T-helper 9 cell (primary cell): Measurements from ENCODE around the gene ATP2B3.

Experiments used
- DNase-seq: peaks from one replicate; pipeline ENCODE4 v3.0.0-alpha.2; 2020
- total RNA-seq, 2 donors: gene quantifications; one replicate each; lab custom pipeline; 2026; lab: John Stamatoyannopoulos, UW

ATP2B3 gene
- total RNA-seq: 0 reads per million in 2 donors

GRCh38 chrX:153517423-153517822, at the start of gene ATP2B3:
ATP2B3 (plus strand) TSS chrX:153517642; CDS start chrX:153536248, 18,606 bp downstream.
- no peak for DNase-seq

- no peak for DNase-seq
These were observed 49.3 kb upstream of the ATP2B3 start for GRCh38 chrX:153468008-153468580.

- DNase-seq: no peak
These were observed 47.5 kb upstream of the ATP2B3 start for GRCh38 chrX:153469811-153470410.

- peak; percentile 88 for DNase-seq
These were observed 46.8 kb upstream of the ATP2B3 start, which contains the start of gene HAUS7 for GRCh38 chrX:153470411-153471363. HAUS7 (minus strand) TSS chrX:153470576; CDS start chrX:153470557, 19 bp downstream.

- no peak for DNase-seq
These were observed 45.7 kb upstream of the ATP2B3 start for GRCh38 chrX:153471663-153472280.

- DNase-seq: no peak
These were observed 44.3 kb upstream of the ATP2B3 start for GRCh38 chrX:153473126-153473525.

- no peak for DNase-seq
These were observed 43.2 kb upstream of the ATP2B3 start for GRCh38 chrX:153474266-153474665.

- DNase-seq: peak; percentile 44
These were observed 42.7 kb upstream of the ATP2B3 start for GRCh38 chrX:153474718-153475117.

- no peak for DNase-seq
These were observed 42.2 kb upstream of the ATP2B3 start for GRCh38 chrX:153475271-153475670.

GRCh38 chrX:153475751-153476281, 41.6 kb upstream of the ATP2B3 start:
- no peak for DNase-seq

GRCh38 chrX:153476666-153477363, 40.6 kb upstream of the ATP2B3 start:
- DNase-seq: no peak

- DNase-seq: no peak
These were observed 40.0 kb upstream of the ATP2B3 start for GRCh38 chrX:153477364-153477857.

- no peak for DNase-seq
These were observed 39.5 kb upstream of the ATP2B3 start for GRCh38 chrX:153477901-153478300.

- DNase-seq: no peak
These were observed 38.7 kb upstream of the ATP2B3 start for GRCh38 chrX:153478746-153479145.

- DNase-seq: no peak
These were observed 36.4 kb upstream of the ATP2B3 start for GRCh38 chrX:153481043-153481442.

- DNase-seq: no peak
These were observed 34.9 kb upstream of the ATP2B3 start for GRCh38 chrX:153482376-153483015.

GRCh38 chrX:153485396-153486080, 31.9 kb upstream of the ATP2B3 start:
- DNase-seq: no peak

GRCh38 chrX:153486171-153486570, 31.3 kb upstream of the ATP2B3 start:
- no peak for DNase-seq

- no peak for DNase-seq
These were observed 29.8 kb upstream of the ATP2B3 start for GRCh38 chrX:153487590-153488071.

GRCh38 chrX:153488231-153488914, 29.1 kb upstream of the ATP2B3 start:
- no peak for DNase-seq
